ENCODE measurements around the gene ZNF616. TPM values are rescaled to one million over a fixed set of nuclear protein-coding genes. Genes with fewer than 3 reads are reported as not detected.

ZNF616 gene
- total RNA-seq: 1.2 TPM

DNA sequence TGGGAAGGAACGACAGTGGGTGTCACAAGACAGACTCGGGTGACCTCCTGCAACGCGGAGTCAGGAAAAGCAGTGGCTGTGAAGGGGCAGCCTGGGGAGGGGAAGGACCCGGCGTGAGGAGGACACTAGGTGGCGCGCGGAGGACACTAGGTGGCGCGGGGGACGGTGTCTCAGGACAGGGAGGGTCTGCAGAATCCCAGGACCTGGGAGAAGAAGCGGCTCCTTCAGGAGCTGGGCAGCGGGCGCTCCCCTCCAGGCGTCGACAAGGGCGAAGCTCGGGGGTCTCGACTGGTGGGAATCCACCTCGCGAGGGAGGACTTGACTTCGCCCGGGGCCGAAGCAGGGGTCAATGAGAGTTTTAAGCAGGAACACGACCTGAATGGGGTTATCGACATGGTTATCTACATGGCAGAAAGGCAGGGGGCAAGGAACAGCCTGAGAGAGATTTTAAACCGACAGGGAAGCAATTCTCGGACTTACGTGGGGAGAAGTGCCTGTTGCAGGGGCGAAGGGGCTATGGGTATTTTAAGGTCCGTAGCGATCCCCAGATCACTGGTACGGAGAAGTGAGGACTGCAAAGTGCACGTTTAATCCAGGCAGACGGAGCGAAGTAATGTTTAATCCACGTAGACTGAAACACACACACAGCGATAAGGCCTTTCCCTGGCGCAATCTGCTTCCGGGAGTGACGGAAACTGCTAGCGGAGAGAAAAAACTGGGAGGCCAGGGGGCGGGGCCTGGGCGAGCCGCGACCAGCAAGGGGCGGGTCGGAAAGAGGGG, at the start of gene ZNF616:
Gene ZNF616, minus strand, starts transcription at position 687 of the 780 bp plus-strand sequence. CDS start 9,426 bp downstream, outside the sequence.
- H3K4me1 ChIP-seq: peaks cover 0 to 6% of the 10 kb centered on the region in 2 donors
- intact Hi-C loops (cut with DNase I): loop anchor here (1.0 to 2.0 kb wide), 6 partner anchors 32 to 157 kb away; partner anchors contain the start of genes ZNF480, ZNF766, ZNF836 and ZNF841

GRCh38 chr19:52188822-52189734, 49.3 kb upstream of the ZNF616 start:
- H3K4me1 ChIP-seq: peaks cover 10 to 16% of the 10 kb centered on the region in 2 donors
- peak in 1 of 2 donors; percentile 99 for DNase-seq (ENCODE audit: low spot score in 2 of 2)

More for the DNA sequence above, at the start of gene ZNF616:
- no peaks in the 10 kb centered on the region for H3K36me3 ChIP-seq
- H3K4me3 ChIP-seq: peak within 1 kb of the TSS; percentile 93 to 97
- peak; percentile 76 to 97 for DNase-seq (ENCODE audit: low spot score in 2 of 2)
- H3K27ac ChIP-seq: peak within 1 kb of the TSS; percentile 93 to 96
- peak; percentile 75 to 88 (median 80) for TF ChIP-seq CTCF (IDR thresholded peaks at IDR 0.05)
- H3K9me3 ChIP-seq: no peaks in the 10 kb centered on the region
- no peaks in the 10 kb centered on the region for H3K27me3 ChIP-seq

DNA sequence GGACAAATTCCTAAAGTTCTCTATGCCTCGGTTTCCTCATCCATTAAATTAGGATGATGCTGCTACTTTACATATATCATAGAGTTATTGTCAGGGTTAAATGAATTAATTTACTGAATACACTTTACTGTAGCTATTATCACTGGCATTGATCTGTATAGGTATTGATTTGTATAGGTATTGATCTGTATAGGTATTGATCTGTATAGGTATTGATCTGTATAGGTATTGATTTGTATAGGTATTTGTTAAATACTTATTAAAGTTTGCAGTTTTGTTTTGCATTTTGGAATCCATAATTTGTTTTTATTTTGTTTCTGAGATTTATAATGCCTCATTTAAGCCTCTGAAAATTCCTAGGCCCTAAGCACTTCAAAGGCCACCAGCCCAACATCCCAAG, 47.7 kb upstream of the ZNF616 start:
- H3K27ac ChIP-seq: no peak overlapping the region
- no peaks in the 10 kb centered on the region for H3K9me3 ChIP-seq
- no peak for TF ChIP-seq CTCF (IDR thresholded peaks at IDR 0.05)
- H3K4me3 ChIP-seq: no peak overlapping the region
- intact Hi-C loops (cut with DNase I): no loop called here
- DNase-seq (ENCODE audit: low spot score in 2 of 2): no peak
- peaks cover 10 to 16% of the 10 kb centered on the region in 2 donors for H3K4me1 ChIP-seq
- H3K27me3 ChIP-seq: no peaks in the 10 kb centered on the region
- H3K36me3 ChIP-seq: no peaks in the 10 kb centered on the region

More at GRCh38 chr19:52188822-52189734, 49.3 kb upstream of the ZNF616 start:
- H3K27ac ChIP-seq: peak overlapping the region; percentile 73 to 88
- H3K4me3 ChIP-seq: peak overlapping the region; percentile 54 to 58
- intact Hi-C loops (cut with DNase I): loop anchor here (1.0 kb wide), 3 partner anchors 11 to 49 kb away; partner anchors contain the start of gene ZNF836
- no peaks in the 10 kb centered on the region for H3K27me3 ChIP-seq
- no peaks in the 10 kb centered on the region for H3K36me3 ChIP-seq
- no peaks in the 10 kb centered on the region for H3K9me3 ChIP-seq
- TF ChIP-seq CTCF (IDR thresholded peaks at IDR 0.05): peak in 1 of 3 experiments; percentile 10

DNA sequence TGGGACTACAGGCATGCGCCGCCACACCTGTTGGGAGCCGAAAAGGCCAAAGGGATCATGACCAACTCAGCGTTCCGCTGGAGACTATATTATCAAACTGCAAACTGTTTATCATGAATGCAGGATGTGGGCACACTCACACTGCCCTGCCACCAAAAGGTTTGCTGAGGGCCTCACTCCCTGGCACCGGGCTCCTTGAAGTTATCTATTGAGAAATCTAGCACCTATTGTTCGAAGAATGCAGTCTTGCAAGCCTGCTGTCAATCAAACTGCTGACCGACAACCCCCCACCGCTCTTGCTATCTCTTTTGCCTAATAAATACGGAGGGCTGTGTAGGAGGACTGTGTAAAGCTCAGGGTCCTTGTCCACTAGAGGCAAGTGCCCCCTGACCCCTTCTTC, 36.8 kb upstream of the ZNF616 start:
- peaks cover 0 to 6% of the 10 kb centered on the region in 2 donors for H3K4me1 ChIP-seq
- TF ChIP-seq CTCF (IDR thresholded peaks at IDR 0.05): no peak
- no peaks in the 10 kb centered on the region for H3K9me3 ChIP-seq
- no peak overlapping the region for H3K27ac ChIP-seq
- H3K36me3 ChIP-seq: no peaks in the 10 kb centered on the region
- H3K27me3 ChIP-seq: no peaks in the 10 kb centered on the region
- intact Hi-C loops (cut with DNase I): no loop called here
- DNase-seq (ENCODE audit: low spot score in 2 of 2): no peak
- H3K4me3 ChIP-seq: no peak overlapping the region

GRCh38 chr19:52172347-52172746, 32.6 kb upstream of the ZNF616 start:
- H3K27me3 ChIP-seq: no peaks in the 10 kb centered on the region
- peaks cover 0 to 6% of the 10 kb centered on the region in 2 donors for H3K4me1 ChIP-seq
- peak overlapping the region; percentile 84 to 91 for H3K27ac ChIP-seq
- peaks cover 12 to 14% of the 10 kb centered on the region in 2 donors for H3K36me3 ChIP-seq
- peak overlapping the region; percentile 70 to 76 for H3K4me3 ChIP-seq
- TF ChIP-seq CTCF (IDR thresholded peaks at IDR 0.05): no peak
- no peaks in the 10 kb centered on the region for H3K9me3 ChIP-seq
- intact Hi-C loops (cut with DNase I): no loop called here
- DNase-seq (ENCODE audit: low spot score in 2 of 2): no peak

Measured in ascending aorta (tissue), 2 donors.